Kidney epithelial cell (primary cell): Measurements from ENCODE around the gene PDCD11. TPM values are rescaled to one million over a fixed set of nuclear protein-coding genes. Genes with fewer than 3 reads are reported as not detected.
"Not testable (repeated sequence)": the region's sequence is repeated elsewhere in the genome, so short reads cannot be mapped to it uniquely, and the experiment has no call there.

ENCODE experiments used
- DNase-seq: peaks from one replicate; pipeline ENCODE4 v3.0.0-alpha.2; 2010; ENCODE audit warnings: low read depth
- H3K27me3 ChIP-seq: 2 replicates; pipeline ENCODE4 v1.6.0; 2011; ENCODE audit warnings: low read length; ENCODE audit not compliant: control insufficient read depth, insufficient read depth
- H3K36me3 ChIP-seq: 2 replicates; pipeline ENCODE4 v1.5.1; 2011; ENCODE audit warnings: low read length; ENCODE audit not compliant: control insufficient read depth, insufficient read depth
- H3K4me3 ChIP-seq: 2 replicates; pipeline ENCODE4 v1.5.1; 2011; ENCODE audit warnings: low read depth, mild to moderate bottlenecking, control low read depth, low read length
- total RNA-seq: library from RNA; depleted of rRNA; stranded (reverse); fragments of >200 nt; gene quantifications from 2 replicates; pipeline ENCODE4 v1.2.3, GENCODE V29; 2015
- TF ChIP-seq, protein P1 (sequence below): IDR thresholded peaks from 2 replicates; pipeline ENCODE4 v1.5.1; 2011; ENCODE audit warnings: mild to moderate bottlenecking, moderate library complexity, low read length, control low read depth, inconsistent platforms; ENCODE audit not compliant: insufficient read depth, poor library complexity, severe bottlenecking

PDCD11 gene
- total RNA-seq, 1 donor from 2014 or later, result 53.0 TPM

DNA sequence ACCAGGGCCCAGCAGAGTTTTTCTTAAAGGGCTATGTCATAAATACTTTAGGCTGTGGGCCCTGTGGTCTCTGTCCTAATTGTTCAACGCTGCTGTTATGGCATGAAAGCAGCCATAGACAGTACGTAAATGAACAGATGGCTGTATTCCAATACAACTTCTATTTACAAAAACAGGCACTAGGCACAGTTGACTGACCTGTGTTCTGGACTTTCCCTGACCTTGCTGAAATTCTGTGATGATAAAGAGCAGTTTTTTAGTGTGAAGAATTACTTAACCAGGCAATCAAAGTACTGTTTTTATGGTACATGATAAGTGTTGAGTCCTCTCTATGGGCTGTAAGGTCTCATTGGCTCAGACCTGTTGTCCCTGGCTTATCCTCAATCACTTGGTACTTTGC, 17.1 kb downstream of the PDCD11 start:
- no peak overlapping the region for H3K4me3 ChIP-seq
- H3K36me3 ChIP-seq, result peaks cover 4% of the 10 kb centered on the region
- TF ChIP-seq, protein P1, sequence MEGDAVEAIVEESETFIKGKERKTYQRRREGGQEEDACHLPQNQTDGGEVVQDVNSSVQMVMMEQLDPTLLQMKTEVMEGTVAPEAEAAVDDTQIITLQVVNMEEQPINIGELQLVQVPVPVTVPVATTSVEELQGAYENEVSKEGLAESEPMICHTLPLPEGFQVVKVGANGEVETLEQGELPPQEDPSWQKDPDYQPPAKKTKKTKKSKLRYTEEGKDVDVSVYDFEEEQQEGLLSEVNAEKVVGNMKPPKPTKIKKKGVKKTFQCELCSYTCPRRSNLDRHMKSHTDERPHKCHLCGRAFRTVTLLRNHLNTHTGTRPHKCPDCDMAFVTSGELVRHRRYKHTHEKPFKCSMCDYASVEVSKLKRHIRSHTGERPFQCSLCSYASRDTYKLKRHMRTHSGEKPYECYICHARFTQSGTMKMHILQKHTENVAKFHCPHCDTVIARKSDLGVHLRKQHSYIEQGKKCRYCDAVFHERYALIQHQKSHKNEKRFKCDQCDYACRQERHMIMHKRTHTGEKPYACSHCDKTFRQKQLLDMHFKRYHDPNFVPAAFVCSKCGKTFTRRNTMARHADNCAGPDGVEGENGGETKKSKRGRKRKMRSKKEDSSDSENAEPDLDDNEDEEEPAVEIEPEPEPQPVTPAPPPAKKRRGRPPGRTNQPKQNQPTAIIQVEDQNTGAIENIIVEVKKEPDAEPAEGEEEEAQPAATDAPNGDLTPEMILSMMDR, result no peak
- no peak for DNase-seq
- no peaks in the 10 kb centered on the region for H3K27me3 ChIP-seq

DNA sequence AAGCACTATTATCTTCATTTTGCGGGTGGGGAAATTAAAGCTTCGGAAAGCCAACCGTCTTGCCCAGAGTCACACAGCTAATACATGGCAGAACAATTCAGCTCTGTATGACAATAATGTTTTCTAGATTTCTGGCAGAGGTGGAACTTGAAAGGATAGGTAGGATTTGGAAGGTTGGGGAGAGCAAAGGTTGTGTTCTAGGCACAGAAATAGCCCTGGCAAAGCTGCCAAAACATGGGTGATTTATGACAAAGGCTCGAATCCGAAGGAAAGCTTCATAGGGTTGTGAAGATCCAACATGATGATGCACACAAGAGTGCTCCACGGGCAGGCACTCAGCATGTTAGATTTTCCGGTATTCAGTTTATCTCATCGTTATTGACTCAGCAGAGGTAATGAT, 19.2 kb downstream of the PDCD11 start:
- TF ChIP-seq, protein P1, result no peak
- DNase-seq, result no peak
- no peaks in the 10 kb centered on the region for H3K27me3 ChIP-seq
- no peak overlapping the region for H3K4me3 ChIP-seq
- peaks cover 4% of the 10 kb centered on the region for H3K36me3 ChIP-seq

DNA sequence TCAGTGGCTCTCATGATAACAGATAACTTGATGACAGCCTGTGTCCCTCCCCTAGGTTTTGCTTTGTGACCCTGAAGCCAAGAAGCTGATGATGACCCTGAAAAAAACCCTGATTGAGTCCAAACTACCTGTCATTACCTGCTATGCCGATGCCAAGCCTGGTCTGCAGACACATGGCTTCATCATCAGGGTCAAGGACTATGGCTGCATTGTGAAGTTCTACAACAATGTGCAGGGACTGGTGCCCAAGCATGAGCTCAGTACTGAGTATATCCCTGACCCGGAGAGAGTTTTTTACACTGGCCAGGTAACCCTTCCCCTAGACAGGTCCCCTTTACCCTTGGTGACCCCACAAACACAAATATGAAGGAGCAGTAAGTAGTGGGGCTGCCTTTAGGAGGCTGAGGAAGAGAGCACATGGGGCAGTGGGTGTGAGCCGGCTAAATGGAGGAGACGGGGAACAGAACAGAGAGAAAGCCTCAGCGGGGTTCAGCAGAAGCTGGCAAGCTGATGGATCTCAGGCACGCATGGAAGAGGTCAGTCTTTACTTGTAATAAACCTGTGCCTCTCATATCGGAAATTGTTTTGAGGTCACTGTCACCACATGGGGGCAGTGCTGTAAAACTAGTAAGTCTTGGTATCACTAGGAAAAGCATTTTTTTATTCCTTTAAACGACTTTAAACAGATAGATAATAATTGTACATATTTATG, 20.2 kb downstream of the PDCD11 start:
- peak; percentile 31 for DNase-seq
- H3K27me3 ChIP-seq, result no peaks in the 10 kb centered on the region
- TF ChIP-seq, protein P1, result peak; percentile 40
- no peak overlapping the region for H3K4me3 ChIP-seq
- peaks cover 4% of the 10 kb centered on the region for H3K36me3 ChIP-seq

DNA sequence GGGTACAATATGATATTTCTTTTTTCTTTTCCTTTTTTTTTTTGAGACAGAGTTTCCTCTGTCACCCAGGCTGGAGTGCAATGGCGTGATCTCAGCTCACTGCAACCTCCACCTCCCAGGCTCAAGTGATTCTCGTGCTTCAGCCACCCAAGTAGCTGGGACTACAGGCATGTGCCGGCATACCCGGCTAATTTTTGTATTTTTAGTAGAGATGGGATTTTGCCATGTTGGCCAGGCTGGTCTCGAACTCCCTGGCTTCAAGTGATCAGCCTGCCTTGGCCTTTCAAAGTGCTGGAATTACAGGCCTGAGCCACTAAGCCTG, 20.7 kb downstream of the PDCD11 start:
- not testable (repeated sequence) for DNase-seq, H3K4me3 ChIP-seq, H3K27me3 ChIP-seq, H3K36me3 ChIP-seq

DNA sequence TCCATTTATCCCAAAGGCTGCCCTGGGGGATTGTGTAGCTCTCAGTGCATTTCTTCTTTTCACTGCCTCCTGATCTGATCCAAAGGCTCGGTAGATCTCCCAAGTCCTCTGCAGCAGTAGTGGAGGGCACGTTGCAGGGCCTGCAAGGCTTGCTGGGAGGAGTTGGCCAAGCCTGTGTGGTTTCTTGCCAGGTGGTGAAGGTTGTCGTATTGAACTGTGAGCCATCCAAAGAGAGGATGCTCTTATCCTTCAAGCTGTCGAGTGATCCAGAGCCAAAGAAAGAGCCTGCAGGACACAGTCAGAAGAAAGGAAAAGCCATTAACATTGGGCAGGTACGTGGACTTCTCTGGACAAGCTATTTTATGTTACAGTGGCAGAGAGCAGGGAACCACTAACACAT, 21.2 kb downstream of the PDCD11 start:
- TF ChIP-seq, protein P1, result no peak
- H3K36me3 ChIP-seq, result peaks cover 4% of the 10 kb centered on the region
- DNase-seq, result no peak
- no peak overlapping the region for H3K4me3 ChIP-seq
- no peaks in the 10 kb centered on the region for H3K27me3 ChIP-seq

DNA sequence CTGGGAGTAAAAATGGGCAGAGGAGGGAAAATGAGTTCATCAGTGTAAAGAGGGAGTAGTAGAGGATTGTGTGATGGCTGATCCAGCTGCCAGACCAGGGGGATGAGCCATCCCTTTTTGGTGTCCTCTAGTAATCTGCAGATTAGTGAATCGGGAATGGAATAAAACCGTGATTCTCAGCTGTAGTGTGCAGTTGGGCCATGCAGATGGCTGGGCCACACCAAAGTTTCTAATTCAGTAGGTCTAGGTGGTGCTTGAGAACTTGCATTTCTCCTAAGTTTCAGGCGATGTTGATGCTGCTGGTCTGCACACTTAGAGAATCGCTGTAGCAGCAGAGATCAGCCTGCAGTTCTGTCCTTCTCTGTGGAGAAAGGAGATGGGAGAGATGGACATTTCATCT, 22.7 kb downstream of the PDCD11 start:
- TF ChIP-seq, protein P1, result no peak
- Histone ChIP-seq H3K4me3 (no peak overlapping the region), H3K27me3 (no peaks in the 10 kb centered on the region), H3K36me3 (peaks cover 2% of the 10 kb centered on the region)
- DNase-seq, result no peak
